ENCODE data around the gene AUNIP. TPM values are rescaled to one million over a fixed set of nuclear protein-coding genes. Genes with fewer than 3 reads are reported as not detected.

Gene AUNIP
- polyA plus RNA-seq, 3 donors = 0.19 to 0.44 (median 0.44) TPM

DNA sequence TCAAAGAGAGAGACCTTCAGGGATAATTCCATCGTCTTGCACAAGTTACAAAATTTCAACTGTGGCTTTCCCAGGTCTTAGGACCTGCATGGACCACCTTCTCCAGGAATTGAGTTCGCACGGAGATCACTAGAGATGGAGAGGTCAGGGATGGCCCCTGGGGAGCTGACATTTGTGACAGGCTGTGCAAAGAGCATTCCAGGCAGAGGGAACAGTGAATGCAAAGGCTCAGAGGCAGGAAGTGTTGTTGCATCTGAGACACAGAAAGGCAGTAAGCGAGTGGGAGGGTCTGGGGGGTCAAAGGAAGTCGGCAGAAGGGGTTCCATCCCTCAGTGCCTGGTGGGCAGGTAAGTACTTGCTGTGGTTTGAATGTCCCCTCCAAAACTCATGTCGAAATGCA lies 68.8 kb downstream of the AUNIP start:
- Histone ChIP-seq H3K4me2 (replicated peaks; ENCODE audit: extremely low read depth, low read length, poor library complexity, severe bottlenecking) (no peak overlapping the region), H3K27ac (ENCODE audit: low read depth in 1 of 2, low read length in 2 of 2) (no peak overlapping the region), H3K27me3 (ENCODE audit: control insufficient read depth in 2 of 2, insufficient read depth in 2 of 2, low read length in 2 of 2) (no peaks in the 10 kb centered on the region), H3K4me3 (replicated peaks in 1 of 3; ENCODE audit: low read depth in 2 of 3, low read length in 3 of 3) (no peak overlapping the region), H3K4me1 (ENCODE audit: control insufficient read depth in 1 of 2, insufficient read depth in 2 of 2, low read length in 2 of 2) (no peaks in the 10 kb centered on the region), H3K36me3 (replicated peaks in 1 of 2; ENCODE audit: control insufficient read depth in 1 of 2, insufficient read depth in 2 of 2, low read length in 2 of 2) (peaks cover 0 to 15% of the 10 kb centered on the region in 2 donors), H4K20me1 (ENCODE audit: insufficient read depth, low read length) (no peaks in the 10 kb centered on the region), H2AFZ (ENCODE audit: insufficient read depth, low read depth, low read length, poor library complexity, severe bottlenecking) (no peak overlapping the region), H3K9ac (ENCODE audit: insufficient read depth, low read length, poor library complexity, severe bottlenecking) (no peak overlapping the region), H3K79me2 (ENCODE audit: insufficient read depth, low read length) (no peaks in the 10 kb centered on the region), H3K9me3 (replicated peaks in 1 of 2; ENCODE audit: control insufficient read depth in 1 of 2, insufficient read depth in 1 of 2, low read length in 2 of 2) (no peaks in the 10 kb centered on the region)
- DNase-seq = no peak
- Mint-ChIP-seq H3K36me3 (peaks cover 20 to 22% of the 10 kb centered on the region in 2 donors), H3K27me3 (ENCODE audit: low read depth in 3 of 3) (peaks cover 0 to 3% (median 1%) of the 10 kb centered on the region in 3 donors), H3K4me3 (no peak overlapping the region), H3K27ac (no peak overlapping the region), H3K9me3 (peaks cover 0 to 4% (median 0%) of the 10 kb centered on the region in 7 donors), H3K4me1 (no peaks in the 10 kb centered on the region)
- 90% methylated on average over 5 of the region's 6 CpGs for WGBS (ENCODE audit: insufficient coverage)
- TF ChIP-seq, protein P1, sequence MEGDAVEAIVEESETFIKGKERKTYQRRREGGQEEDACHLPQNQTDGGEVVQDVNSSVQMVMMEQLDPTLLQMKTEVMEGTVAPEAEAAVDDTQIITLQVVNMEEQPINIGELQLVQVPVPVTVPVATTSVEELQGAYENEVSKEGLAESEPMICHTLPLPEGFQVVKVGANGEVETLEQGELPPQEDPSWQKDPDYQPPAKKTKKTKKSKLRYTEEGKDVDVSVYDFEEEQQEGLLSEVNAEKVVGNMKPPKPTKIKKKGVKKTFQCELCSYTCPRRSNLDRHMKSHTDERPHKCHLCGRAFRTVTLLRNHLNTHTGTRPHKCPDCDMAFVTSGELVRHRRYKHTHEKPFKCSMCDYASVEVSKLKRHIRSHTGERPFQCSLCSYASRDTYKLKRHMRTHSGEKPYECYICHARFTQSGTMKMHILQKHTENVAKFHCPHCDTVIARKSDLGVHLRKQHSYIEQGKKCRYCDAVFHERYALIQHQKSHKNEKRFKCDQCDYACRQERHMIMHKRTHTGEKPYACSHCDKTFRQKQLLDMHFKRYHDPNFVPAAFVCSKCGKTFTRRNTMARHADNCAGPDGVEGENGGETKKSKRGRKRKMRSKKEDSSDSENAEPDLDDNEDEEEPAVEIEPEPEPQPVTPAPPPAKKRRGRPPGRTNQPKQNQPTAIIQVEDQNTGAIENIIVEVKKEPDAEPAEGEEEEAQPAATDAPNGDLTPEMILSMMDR (IDR thresholded peaks at IDR 0.05) = no peak
- intact Hi-C loops (cut with micrococcal nuclease) = no loop called here

DNA sequence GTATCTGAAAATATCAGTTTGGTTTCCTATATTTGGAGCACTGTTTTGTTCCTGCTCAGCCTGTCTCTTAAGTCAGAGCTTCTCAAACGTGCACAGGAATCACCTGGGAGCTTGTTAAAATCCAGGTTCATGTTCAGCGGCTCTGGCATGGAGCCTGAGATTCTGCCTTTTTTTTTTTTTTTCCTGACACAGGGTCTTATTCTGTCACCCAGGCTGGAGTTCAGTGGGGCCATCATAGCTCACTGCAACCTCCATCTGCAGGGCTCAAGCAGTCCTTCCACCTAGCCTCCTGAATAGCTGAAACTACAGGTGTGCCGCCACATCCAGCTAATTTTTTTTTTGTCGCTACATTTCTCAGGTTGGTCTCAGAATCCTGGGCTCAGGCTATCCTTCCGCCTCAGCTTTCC lies 71.5 kb downstream of the AUNIP start:
- H3K27me3 ChIP-seq (ENCODE audit: control insufficient read depth in 2 of 2, insufficient read depth in 2 of 2, low read length in 2 of 2) = no peaks in the 10 kb centered on the region
- Mint-ChIP-seq H3K4me1 (no peaks in the 10 kb centered on the region), H3K27ac (no peak overlapping the region), H3K27me3 (ENCODE audit: low read depth in 3 of 3) (peaks cover 1 to 2% (median 2%) of the 10 kb centered on the region in 3 donors), H3K36me3 (peaks cover 33 to 35% of the 10 kb centered on the region in 2 donors), H3K9me3 (peaks cover 0 to 4% (median 0%) of the 10 kb centered on the region in 7 donors), H3K4me3 (no peak overlapping the region)
- H3K9ac ChIP-seq (ENCODE audit: insufficient read depth, low read length, poor library complexity, severe bottlenecking) = no peak overlapping the region
- intact Hi-C loops (cut with micrococcal nuclease) = no loop called here
- peaks cover 12 to 33% of the 10 kb centered on the region in 2 donors for H3K36me3 ChIP-seq (replicated peaks in 1 of 2; ENCODE audit: control insufficient read depth in 1 of 2, insufficient read depth in 2 of 2, low read length in 2 of 2)
- H3K4me3 ChIP-seq (replicated peaks in 1 of 3; ENCODE audit: low read depth in 2 of 3, low read length in 3 of 3) = no peak overlapping the region
- H3K79me2 ChIP-seq (ENCODE audit: insufficient read depth, low read length) = no peaks in the 10 kb centered on the region
- no peaks in the 10 kb centered on the region for H4K20me1 ChIP-seq (ENCODE audit: insufficient read depth, low read length)
- H3K4me2 ChIP-seq (replicated peaks; ENCODE audit: extremely low read depth, low read length, poor library complexity, severe bottlenecking) = no peak overlapping the region
- no peaks in the 10 kb centered on the region for H3K4me1 ChIP-seq (ENCODE audit: control insufficient read depth in 1 of 2, insufficient read depth in 2 of 2, low read length in 2 of 2)
- DNase-seq = no peak
- 96% methylated on average over 5 of the region's 5 CpGs for WGBS (ENCODE audit: insufficient coverage)
- H3K27ac ChIP-seq (ENCODE audit: low read depth in 1 of 2, low read length in 2 of 2) = no peak overlapping the region
- H2AFZ ChIP-seq (ENCODE audit: insufficient read depth, low read depth, low read length, poor library complexity, severe bottlenecking) = no peak overlapping the region
- TF ChIP-seq, protein P1 (IDR thresholded peaks at IDR 0.05) = no peak
- no peaks in the 10 kb centered on the region for H3K9me3 ChIP-seq (replicated peaks in 1 of 2; ENCODE audit: control insufficient read depth in 1 of 2, insufficient read depth in 1 of 2, low read length in 2 of 2)
